ENCODE results near the gene AMOTL2.
A peak's percentile ranks its signal among the peaks of the same experiment; 100 is the strongest.

The AMOTL2 gene

DNA sequence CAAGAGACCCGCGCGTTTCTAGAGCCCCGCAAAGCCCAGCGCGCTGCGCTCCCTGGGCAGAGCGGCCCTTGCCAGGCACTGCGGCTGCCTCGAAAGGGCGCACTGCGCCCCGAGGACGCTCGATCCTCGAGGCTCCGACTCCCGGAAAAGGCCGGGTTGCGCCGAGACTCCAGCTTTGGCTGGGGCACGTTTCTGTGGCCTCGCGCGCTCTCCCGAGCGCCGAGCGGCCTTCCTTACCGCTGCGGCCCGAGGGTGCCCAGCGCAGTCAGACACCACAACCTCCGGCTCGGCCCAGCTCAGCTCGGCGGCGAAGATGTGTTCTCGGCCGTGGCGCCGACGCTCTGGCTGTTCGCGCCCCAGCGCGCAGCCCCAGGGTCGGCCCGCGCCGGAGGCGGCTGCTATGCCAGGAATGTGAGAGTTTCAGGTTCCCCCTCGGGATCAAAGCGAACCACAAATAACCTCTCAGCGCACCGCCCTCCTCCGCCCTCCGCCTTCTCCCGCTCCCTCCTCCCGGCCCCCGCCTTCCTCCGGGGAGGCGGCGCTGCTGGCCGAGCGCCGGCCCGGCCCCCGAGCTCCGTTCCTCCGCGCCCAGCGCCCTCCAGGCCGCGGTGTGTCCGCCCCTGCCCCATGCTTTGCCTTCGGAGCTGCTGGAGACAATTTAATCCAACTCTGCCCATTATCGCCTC lies at the start of gene AMOTL2:
Gene AMOTL2 (minus strand): TSS at position 343 of the 686 bp plus-strand sequence. CDS start 3,014 bp downstream, outside the sequence.
- peak; percentile 94 for DNase-seq (ENCODE audit: extremely low read depth, low read depth)

DNA sequence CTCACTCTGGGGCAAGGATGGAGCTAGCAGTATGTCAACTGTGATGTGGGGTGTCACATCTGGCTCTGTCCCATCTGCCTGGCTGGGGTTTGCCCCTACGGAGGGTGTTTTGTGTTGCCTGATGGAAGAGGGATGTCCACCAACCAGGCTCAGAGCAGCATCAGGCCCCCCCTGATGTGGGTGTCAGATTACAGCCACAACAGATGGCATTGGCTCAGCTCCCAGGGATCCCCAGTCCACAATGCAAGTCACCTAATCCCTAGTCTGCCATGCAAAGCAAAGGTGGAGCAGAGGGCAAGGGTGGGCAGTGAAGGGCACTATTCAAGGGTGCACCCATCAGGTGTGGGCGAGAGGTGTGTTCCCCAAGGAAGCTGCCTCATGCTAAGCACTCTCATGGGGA lies 48.9 kb upstream of the AMOTL2 start:
- DNase-seq (ENCODE audit: extremely low read depth, low read depth) = peak; percentile 39
- TF ChIP-seq, protein P1, sequence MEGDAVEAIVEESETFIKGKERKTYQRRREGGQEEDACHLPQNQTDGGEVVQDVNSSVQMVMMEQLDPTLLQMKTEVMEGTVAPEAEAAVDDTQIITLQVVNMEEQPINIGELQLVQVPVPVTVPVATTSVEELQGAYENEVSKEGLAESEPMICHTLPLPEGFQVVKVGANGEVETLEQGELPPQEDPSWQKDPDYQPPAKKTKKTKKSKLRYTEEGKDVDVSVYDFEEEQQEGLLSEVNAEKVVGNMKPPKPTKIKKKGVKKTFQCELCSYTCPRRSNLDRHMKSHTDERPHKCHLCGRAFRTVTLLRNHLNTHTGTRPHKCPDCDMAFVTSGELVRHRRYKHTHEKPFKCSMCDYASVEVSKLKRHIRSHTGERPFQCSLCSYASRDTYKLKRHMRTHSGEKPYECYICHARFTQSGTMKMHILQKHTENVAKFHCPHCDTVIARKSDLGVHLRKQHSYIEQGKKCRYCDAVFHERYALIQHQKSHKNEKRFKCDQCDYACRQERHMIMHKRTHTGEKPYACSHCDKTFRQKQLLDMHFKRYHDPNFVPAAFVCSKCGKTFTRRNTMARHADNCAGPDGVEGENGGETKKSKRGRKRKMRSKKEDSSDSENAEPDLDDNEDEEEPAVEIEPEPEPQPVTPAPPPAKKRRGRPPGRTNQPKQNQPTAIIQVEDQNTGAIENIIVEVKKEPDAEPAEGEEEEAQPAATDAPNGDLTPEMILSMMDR (IDR thresholded peaks at IDR 0.05; ENCODE audit: low read depth, low read length) = no peak

More for the DNA sequence above, at the start of gene AMOTL2:
- TF ChIP-seq, protein P1 (IDR thresholded peaks at IDR 0.05; ENCODE audit: low read depth, low read length) = no peak

DNA sequence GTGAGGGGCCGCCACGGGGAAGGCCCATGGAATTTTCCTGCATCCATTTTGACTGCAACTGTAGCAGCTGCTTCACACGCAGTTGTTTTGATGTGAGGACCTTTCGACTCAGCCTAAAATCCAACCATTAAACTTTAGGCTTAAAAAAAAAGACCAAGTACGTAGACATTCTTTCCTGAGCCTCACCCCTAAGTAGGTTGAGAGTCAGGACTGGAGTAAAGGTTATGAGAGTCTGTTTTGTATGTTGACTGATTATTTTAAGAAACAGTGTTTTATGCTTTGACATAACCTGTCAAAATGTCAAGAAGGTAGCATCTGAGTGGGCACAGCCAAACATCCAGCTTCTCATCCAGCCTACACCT lies 45.7 kb upstream of the AMOTL2 start:
- TF ChIP-seq, protein P1 (IDR thresholded peaks at IDR 0.05; ENCODE audit: low read depth, low read length) = no peak
- no peak for DNase-seq (ENCODE audit: extremely low read depth, low read depth)

DNA sequence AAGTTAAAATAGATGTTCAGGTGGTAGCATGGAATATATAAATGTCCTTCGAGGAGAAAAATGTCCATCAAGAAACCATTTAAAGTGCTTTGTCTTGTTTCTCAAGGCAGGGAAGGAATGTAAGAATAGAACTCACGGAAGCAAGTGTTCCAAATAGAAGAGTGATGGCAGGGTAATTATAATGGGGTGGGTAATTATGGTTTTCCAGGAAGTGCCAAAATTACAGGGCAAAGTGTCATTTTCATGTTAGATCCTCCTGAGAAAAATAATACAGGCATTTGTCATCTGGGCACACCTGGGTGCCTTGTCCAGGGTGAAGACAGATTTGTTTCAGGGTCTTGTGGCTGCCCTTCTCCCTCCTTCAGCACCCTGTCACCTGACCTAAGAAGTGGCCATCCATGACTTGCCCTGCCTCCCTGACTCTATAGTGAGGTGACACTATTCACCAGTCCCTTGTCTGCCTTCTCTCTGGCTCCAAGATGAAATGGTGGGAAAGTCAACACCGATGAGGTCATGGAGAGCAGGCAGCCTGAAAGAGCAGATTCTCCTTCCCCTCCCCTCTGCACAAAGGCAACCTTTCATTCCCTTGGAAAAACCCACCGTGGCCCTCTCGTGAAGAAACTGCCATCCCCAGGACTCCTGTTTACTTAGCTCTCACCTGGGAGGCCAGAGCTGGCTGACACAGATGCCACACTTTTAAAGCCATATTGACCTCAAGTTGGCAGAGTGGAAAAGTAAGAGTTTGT lies 45.1 kb upstream of the AMOTL2 start:
- no peak for DNase-seq (ENCODE audit: extremely low read depth, low read depth)
- TF ChIP-seq, protein P1 (IDR thresholded peaks at IDR 0.05; ENCODE audit: low read depth, low read length) = no peak

DNA sequence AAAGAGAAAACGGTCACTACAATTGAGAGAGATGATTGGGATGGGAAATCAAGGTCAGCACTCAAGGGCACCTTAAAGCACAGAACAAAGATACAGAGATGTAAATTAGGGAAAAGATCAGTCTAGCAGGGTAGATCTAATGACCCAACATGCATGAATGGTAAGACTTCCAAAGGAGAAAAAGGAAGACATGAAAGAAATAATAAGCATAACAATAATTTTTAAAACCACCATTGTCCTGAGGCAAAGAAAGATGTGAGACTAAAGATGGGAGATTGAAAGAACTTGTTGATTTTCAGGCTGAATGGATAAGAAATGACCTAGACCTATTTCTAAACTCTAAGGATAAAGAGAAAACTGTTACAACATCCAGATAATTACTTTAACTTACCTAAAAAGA lies 34.8 kb upstream of the AMOTL2 start:
- TF ChIP-seq, protein P1 (IDR thresholded peaks at IDR 0.05; ENCODE audit: low read depth, low read length) = no peak
- no peak for DNase-seq (ENCODE audit: extremely low read depth, low read depth)

DNA sequence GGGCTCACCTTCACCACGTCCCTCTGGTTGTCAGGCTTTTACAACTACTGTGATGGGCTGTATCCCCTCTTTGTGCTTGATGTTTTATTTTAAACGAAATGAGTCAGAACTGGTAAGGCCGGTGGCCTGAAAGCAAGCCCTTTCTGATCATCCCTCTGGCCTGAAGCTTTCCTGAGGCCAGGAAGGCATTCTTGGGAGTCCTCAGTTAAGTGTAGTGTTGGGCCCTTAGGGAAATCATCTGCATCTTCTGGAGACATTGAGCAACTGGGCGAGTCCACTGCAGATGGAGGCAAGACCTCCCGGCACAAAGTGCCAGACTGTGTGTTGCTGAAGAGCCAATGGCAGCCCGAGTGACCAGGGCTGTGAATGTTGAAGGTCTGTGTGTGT lies 33.0 kb upstream of the AMOTL2 start:
- no peak for DNase-seq (ENCODE audit: extremely low read depth, low read depth)
- TF ChIP-seq, protein P1 (IDR thresholded peaks at IDR 0.05; ENCODE audit: low read depth, low read length) = no peak
